ENCODE measurements around the gene RWDD4.

- TF ChIP-seq, protein P1, sequence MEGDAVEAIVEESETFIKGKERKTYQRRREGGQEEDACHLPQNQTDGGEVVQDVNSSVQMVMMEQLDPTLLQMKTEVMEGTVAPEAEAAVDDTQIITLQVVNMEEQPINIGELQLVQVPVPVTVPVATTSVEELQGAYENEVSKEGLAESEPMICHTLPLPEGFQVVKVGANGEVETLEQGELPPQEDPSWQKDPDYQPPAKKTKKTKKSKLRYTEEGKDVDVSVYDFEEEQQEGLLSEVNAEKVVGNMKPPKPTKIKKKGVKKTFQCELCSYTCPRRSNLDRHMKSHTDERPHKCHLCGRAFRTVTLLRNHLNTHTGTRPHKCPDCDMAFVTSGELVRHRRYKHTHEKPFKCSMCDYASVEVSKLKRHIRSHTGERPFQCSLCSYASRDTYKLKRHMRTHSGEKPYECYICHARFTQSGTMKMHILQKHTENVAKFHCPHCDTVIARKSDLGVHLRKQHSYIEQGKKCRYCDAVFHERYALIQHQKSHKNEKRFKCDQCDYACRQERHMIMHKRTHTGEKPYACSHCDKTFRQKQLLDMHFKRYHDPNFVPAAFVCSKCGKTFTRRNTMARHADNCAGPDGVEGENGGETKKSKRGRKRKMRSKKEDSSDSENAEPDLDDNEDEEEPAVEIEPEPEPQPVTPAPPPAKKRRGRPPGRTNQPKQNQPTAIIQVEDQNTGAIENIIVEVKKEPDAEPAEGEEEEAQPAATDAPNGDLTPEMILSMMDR (IDR thresholded peaks at IDR 0.05; ENCODE audit: insufficient read depth, low read depth, low read length) = no peak
- no peak for TF ChIP-seq EZH2 (IDR thresholded peaks at IDR 0.05; ENCODE audit: insufficient read depth, low read length)
These were observed 49.0 kb downstream of the RWDD4 start for GRCh38 chr4:183610033-183610432.
